Cardiac fibroblast (primary cell): ENCODE results near the gene MAP2K6.

ENCODE experiments used
- DNase-seq, 2 donors: peaks; one replicate each; pipeline versions ENCODE4 v3.0.0 to v3.0.0-alpha.2; 2010; ENCODE audit warnings: low read depth in 2 of 2
- H3K4me3 ChIP-seq, 2 donors: replicated peaks in 1 of 2; 1 replicate in 1 of 2; 2 replicates in 1 of 2; pipeline ENCODE4 v1.5.1; 2011; ENCODE audit warnings: low read depth in 2 of 2, low read length in 2 of 2, mild to moderate bottlenecking in 2 of 2, moderate library complexity in 1 of 2
- CTCF ChIP-seq: IDR thresholded peaks from one replicate; pipeline ENCODE4 v1.5.1; 2011; ENCODE audit warnings: low read depth, mild to moderate bottlenecking, low read length, inconsistent platforms

MAP2K6 gene

GRCh38 chr17:69588827-69589239, 174.3 kb downstream of the MAP2K6 start:
- DNase-seq, result no peak
- TF ChIP-seq CTCF, result no peak

GRCh38 chr17:69590671-69591070, 176.2 kb downstream of the MAP2K6 start:
- no peak for TF ChIP-seq CTCF
- H3K4me3 ChIP-seq, result no peak overlapping the region
- DNase-seq, result no peak

More at GRCh38 chr17:69588827-69589239, 174.3 kb downstream of the MAP2K6 start:
- no peak overlapping the region for H3K4me3 ChIP-seq

GRCh38 chr17:69592692-69593350, 178.3 kb downstream of the MAP2K6 start:
- peak in 1 of 2 donors; percentile 82 for DNase-seq
- H3K4me3 ChIP-seq, result no peak overlapping the region
- TF ChIP-seq CTCF, result no peak

- no peak for DNase-seq
- no peak overlapping the region for H3K4me3 ChIP-seq
- TF ChIP-seq CTCF, result no peak
Measured at GRCh38 chr17:69593351-69593715, 178.8 kb downstream of the MAP2K6 start.

GRCh38 chr17:69593716-69594115, 179.2 kb downstream of the MAP2K6 start:
- TF ChIP-seq CTCF, result no peak
- DNase-seq, result peak in 1 of 2 donors; percentile 27
- no peak overlapping the region for H3K4me3 ChIP-seq

- no peak for DNase-seq
- H3K4me3 ChIP-seq, result no peak overlapping the region
- no peak for TF ChIP-seq CTCF
Measured at GRCh38 chr17:69594641-69595040, 180.1 kb downstream of the MAP2K6 start.

- no peak for DNase-seq
- H3K4me3 ChIP-seq, result no peak overlapping the region
- no peak for TF ChIP-seq CTCF
Measured at GRCh38 chr17:69596141-69596540, 181.6 kb downstream of the MAP2K6 start.
